ENCODE measurements around the gene FOXO3B.
"Not testable (repeated sequence)": the region's sequence is repeated elsewhere in the genome, so short reads cannot be mapped to it uniquely, and the experiment has no call there.

Gene FOXO3B

DNA sequence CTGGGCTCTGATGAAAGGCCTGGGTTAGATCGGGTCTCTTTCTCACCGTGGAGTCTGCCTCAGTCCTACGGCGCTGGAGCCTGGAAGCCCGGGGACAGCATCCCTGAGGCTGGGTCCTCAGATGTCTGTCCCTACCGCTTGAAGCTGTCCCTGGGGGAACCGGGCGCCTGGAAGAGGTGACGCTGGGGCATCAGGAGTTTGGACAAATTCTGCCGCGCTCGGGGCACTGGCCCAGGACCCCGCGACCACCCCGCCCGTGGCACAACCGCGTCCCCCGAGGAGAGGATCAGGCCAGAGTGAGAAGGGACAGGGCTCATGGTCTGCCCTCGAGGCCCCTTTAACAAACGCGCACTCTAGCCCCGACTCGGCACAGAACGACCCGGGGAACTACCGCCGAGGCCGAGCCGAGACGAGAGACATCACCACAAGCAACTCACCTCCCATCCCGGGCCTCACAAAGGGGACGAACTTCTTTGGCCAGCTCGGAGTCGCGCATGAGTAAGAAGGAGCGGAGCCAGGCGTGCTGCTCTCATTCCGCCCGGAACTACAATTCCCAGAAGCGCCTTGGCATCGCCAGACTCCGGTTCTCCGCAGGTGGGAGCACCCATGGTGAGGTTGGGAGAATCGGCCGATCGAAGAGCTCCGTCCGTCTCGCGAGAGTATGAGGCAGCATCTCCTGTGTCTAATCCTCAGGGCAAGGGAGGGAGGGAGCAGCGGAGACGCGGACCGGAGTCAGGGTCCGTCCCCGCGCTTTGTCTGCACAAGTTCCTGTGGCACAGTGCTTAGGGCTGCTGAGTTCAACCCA is at the start of gene FOXO3B:
Gene FOXO3B, minus strand, starts transcription at position 548 of the 805 bp plus-strand sequence. CDS start 663 bp downstream, outside the sequence.
- DNase-seq (ENCODE audit: low spot score): peak; percentile 18

DNA sequence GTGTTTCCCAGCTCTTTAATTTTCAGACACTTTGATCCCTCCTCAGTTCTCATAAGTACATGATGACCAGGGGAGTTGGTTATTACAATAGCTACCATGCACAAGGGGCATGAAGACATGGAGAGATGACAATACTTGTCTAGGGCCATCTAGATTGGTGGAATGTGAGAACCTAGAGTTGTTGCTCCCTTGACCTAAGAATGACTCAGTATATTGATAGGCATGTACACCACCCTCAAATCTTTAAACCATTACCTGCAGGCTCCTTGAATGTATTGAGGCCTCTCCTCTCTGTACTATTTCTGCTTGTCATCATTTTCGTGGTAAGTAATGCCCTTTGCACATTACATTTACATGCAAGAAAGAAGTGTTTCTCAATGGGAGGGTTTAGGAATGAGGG is 41.4 kb upstream of the FOXO3B start:
- not testable (repeated sequence) for DNase-seq (ENCODE audit: low spot score)

GRCh38 chr17:18722612-18723011 is 40.5 kb upstream of the FOXO3B start:
- DNase-seq (ENCODE audit: low spot score): not testable (repeated sequence)

DNA sequence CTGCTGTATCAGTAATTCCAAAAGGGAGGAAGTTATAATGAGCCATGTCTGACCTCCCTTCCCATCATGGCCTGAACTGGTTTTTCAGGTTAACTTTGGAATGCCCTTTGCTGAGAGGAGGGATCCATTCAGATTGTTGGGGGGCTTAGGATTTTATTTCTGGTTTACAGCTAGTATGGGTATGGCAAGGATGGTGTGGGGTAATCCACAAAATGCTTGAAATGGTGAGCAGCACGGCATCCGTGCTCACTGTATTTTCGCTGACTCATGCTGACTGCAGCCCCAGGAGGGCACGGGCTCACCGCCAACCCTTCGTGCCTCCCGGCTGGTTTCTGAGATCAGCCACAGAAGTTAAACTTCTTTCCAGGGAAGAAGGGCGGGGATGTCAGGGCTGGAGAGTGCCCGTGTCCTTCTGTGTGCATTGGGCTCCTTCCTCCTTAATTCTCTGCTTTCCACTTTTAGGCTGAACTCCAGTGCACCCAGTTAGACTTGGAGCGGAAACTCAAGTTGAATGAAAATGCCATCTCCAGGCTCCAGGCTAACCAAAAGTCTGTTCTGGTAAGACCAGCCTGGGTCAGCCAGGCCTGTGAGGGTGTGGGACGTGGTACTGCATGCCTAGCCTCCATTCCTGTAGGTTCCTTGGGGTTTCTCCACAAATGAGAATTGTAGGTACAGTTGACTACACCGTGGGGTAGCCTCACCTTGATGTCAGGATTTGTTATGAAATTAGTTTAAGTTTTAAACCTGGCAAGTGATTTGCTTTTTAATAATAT is 39.8 kb upstream of the FOXO3B start:
- DNase-seq (ENCODE audit: low spot score): not testable (repeated sequence)

GRCh38 chr17:18719428-18720110 is 37.5 kb upstream of the FOXO3B start:
- not testable (repeated sequence) for DNase-seq (ENCODE audit: low spot score)

DNA sequence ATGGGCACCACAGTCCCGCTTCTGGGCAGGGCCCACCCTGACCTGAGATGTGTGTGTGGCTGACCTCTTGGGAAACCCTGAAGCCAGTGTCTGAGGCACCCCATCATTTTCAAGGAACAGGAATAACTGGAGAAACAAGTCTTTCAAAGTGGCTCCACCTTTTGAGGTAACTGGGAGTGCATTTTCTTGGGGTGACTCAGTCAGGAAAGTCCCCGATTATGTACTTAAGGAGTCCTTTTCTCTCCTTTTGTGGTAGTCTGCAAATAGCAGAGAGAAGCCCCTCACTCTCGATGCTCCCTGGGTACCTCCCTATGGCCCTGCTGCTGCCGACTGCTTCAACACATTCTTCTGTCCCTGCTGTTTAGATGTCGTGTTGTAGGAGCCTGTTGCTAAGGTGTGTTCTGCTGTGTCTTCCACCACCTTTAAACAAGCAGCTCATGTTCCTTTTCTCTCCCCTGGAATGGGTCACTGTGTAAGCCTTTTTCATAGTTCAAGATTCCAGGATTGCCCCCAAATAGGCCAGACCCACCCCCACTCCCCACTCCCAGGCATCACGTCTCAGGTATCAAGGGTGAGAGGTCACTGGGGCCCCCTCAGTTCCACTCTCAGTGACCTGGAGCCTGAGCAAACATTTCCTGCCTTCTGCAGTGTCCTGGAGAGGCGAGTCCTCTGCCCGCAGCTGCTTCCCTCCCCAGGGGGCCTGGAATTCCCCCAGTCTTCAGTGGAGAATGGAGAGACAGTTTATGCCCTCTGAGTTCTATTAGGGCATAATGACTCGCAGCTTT is 36.7 kb upstream of the FOXO3B start:
- DNase-seq (ENCODE audit: low spot score): not testable (repeated sequence)

DNA sequence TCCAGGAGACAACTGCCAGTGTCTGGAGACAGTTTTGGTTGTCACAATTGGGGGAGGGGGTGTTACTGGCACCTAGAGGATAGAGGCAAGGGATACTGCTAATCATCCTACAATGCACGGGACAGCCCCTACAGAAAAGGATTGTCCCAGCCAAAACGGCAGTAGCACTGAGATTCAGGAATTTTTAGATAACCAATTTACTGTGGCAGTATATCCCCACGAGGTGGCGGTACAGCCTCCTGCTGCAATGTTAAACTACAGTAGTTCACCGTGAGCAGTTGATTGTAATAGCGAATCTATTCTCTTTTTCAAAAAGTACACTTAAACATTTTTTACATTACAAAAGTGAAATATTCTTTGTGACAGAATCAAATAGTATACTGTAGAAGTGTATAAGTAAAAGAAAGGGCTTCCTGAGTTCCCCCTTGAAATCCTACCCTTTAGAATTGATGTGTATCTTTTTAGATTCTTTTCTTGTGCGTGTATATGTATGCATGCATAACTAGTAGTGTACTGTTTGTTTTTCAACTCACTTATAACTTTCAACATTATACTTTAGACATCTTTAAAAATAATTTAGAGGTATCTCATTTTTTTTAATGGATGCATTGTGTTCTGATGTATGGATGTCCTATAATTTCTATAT is 30.4 kb upstream of the FOXO3B start:
- not testable (repeated sequence) for DNase-seq (ENCODE audit: low spot score)

DNA sequence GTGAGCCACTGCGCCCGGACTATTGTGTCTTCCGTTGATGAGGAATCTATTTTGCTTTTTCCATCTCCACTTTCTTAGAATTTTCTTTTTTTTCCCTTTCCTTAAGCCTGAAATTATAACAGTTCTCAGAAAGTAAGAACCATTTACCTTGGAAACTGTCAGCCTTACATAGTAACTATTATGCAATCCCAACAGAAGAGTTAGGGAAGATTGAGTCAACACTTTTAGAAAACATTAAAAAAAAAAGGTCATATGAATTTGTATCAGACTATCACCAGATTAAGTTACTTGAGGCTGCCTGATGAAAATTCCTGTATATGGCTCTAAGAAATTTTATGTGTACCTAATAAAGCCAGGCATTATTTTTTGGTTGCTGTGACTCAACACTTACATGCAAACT is 26.1 kb upstream of the FOXO3B start:
- not testable (repeated sequence) for DNase-seq (ENCODE audit: low spot score)

DNA sequence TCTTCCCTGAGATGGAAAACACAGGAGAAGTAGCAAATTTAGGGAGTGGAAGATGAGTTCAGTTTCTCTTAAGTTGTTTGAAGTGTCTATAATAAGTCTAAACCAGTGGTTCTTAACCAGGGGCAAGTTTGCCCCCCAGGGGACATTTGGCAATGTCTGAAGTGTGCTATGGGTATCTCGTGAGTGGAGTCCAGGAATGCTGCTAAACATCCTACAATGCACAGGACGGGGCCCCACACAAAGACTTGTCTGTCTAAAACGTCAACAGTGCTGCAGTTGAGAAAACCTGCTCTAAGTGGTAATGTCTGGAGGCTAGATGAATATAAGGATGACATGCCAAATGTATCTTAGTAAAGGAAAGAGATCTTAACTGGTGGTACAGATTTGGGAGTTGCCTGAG is 23.8 kb upstream of the FOXO3B start:
- peak; percentile 8 for DNase-seq (ENCODE audit: low spot score)

DNA sequence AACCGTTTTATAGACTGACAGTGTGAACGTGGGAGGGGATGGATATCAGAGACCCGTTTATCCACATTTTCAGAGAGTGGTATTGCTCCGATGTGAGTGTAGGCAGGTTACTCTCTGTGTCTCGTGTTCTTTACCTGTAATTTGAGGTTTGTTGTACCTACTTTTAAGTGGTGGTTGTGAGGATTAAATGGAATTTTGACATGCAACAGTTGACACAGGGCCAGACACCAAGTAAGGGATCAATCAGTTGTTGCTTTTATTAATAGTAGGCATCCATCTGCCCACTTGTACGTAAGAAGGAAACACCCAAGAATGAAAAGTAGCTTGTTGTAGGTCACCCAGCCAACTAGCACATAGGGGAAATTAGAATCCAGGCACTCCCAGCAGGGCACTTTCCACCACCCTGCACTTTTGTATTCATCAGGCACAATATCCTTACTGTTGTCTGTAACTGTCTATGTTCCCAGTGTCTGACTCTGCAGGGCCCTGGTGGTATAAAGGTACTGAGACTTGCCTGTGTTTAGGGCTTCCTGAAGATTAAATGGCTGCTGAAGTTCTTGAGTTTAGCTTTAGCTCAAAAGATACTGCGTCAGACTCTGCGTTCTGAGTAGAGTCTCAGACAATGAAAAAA is 16.5 kb upstream of the FOXO3B start:
- peak; percentile 0 for DNase-seq (ENCODE audit: low spot score)

DNA sequence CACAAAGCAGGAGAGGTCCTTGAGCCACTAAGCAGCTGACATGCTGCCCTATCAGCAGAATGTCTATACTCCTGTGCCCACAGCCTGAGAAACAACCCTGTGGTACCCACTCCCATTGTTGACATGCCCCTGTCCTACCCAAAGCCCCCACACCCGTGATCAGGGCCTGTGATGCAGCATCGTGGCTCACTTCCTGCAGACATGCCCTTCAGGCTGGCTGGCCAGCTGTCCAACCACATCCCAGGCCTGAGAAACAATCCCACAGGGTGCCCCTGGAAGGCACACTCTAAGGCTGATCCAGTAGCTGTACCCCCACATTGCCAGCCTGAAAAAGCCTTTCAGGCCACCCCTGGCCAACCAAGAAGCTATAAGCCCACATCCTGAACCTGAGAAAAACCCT is 13.0 kb upstream of the FOXO3B start:
- not testable (repeated sequence) for DNase-seq (ENCODE audit: low spot score)

DNA sequence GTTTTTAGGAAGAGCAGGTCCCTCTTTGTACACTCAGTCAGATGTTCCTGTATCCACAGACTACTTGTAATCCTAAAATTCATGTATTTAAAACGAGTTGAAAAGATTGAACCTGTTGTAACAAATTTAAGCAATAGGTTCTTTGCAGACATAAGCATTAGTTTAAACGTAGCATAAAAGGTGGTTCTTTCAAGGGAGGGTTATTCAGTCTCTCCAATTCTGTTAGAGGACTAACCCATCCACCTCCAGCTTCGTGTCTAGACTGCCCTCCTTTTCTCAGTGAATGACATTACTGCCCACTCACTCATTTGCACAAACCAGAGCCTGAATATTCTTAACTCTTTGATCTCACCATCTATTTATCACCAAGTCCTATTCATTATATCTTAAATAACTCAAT is 554 bp upstream of the FOXO3B start:
- not testable (repeated sequence) for DNase-seq (ENCODE audit: low spot score)

DNA sequence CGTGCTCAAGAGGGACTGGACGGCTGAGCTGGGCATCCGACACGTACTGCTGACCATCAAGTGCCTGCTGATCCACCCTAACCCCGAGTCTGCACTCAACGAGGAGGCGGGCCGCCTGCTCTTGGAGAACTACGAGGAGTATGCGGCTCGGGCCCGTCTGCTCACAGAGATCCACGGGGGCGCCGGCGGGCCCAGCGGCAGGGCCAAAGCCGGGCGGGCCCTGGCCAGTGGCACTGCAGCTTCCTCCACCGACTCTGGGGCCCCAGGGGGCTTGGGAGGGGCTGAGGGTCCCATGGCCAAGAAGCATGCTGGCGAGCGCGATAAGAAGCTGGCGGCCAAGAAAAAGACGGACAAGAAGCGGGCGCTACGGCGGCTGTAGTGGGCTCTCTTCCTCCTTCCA is 4.7 kb downstream of the FOXO3B start:
- not testable (repeated sequence) for DNase-seq (ENCODE audit: low spot score)

GRCh38 chr17:18676928-18677327 is 5.2 kb downstream of the FOXO3B start:
- not testable (repeated sequence) for DNase-seq (ENCODE audit: low spot score)

GRCh38 chr17:18672395-18673227 is 9.5 kb downstream of the FOXO3B start:
- not testable (repeated sequence) for DNase-seq (ENCODE audit: low spot score)

GRCh38 chr17:18668625-18669024 is 13.5 kb downstream of the FOXO3B start:
- DNase-seq (ENCODE audit: low spot score): not testable (repeated sequence)

DNA sequence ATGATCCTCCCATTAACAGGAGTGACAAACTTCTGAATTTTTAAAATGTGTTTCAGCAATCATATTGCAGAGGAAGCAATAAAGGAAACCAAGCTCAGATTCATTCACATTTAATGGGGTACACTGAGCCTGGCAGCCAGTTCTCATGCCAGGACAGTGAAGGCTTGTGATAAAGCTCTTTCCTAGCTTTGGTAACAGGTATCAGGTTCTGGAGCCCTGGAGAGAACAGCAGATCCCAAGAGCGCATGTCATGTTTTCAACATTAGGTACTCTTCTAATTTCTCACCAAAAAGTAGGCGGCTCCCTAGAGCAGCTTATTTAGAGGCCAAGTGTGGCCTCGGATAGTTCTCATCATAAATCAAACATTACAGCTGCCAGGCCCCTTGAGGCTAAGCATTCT is 14.6 kb downstream of the FOXO3B start:
- not testable (repeated sequence) for DNase-seq (ENCODE audit: low spot score)

- not testable (repeated sequence) for DNase-seq (ENCODE audit: low spot score)
These were observed 15.8 kb downstream of the FOXO3B start for GRCh38 chr17:18666326-18666725.

DNA sequence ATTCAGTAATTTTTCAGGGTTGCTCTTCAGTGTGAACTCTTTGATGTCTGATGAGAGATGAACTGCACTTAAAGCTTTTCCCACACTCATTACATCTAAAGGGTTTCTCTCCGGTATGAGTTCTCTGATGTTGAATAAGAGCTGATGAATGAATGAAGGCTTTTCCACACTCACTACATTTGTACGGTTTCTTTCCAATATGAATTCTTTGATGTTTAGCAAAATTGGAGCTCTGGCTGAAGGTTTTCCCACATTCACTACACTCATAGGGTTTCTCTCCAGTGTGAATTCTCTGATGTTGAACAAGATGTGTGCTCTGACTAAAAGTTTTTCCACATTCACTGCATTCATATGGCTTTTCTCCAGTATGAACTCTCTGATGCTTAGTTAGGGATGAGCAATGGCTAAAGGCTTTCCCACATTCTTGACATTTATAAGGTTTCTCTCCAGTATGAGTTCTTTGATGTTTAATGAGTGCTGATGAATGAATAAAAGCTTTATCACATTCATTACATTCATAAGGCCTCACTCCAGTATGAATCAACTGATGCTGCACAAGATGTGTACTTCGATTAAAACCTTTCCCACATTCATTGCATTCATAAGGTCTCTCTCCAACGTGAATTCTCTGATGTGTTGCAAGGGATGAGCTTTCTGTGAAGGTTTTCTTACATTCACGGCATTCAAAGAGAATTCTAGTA is 20.0 kb downstream of the FOXO3B start:
- DNase-seq (ENCODE audit: low spot score): not testable (repeated sequence)

Measured in COLO829 (cell line).